GM21447 (cell line): Measurements from ENCODE around the gene L3MBTL4.

Experiments used
- ATAC-seq: cut with Tn5 transposase; IDR thresholded peaks from one replicate; pipeline ENCODE4 v1.9.1; 2021; ENCODE audit not compliant: unreplicated experiment

Gene L3MBTL4

GRCh38 chr18:6367208-6367607 lies 47.5 kb downstream of the L3MBTL4 start:
- no peak for ATAC-seq

GRCh38 chr18:6366776-6367175 lies 47.9 kb downstream of the L3MBTL4 start:
- no peak for ATAC-seq

- ATAC-seq, result no peak
These were observed 49.3 kb downstream of the L3MBTL4 start for GRCh38 chr18:6365385-6365784.

GRCh38 chr18:6363216-6363615 lies 51.5 kb downstream of the L3MBTL4 start:
- ATAC-seq, result peak; percentile 59

- ATAC-seq, result no peak
These were observed 52.1 kb downstream of the L3MBTL4 start for GRCh38 chr18:6362559-6363129.

GRCh38 chr18:6357668-6358067 lies 57.0 kb downstream of the L3MBTL4 start:
- no peak for ATAC-seq

GRCh38 chr18:6355789-6356589 lies 58.7 kb downstream of the L3MBTL4 start:
- peak; percentile 48 for ATAC-seq

GRCh38 chr18:6352275-6352674 lies 62.4 kb downstream of the L3MBTL4 start:
- ATAC-seq, result no peak

GRCh38 chr18:6342990-6343389 lies 71.7 kb downstream of the L3MBTL4 start:
- ATAC-seq, result no peak

- no peak for ATAC-seq
These were observed 73.0 kb downstream of the L3MBTL4 start for GRCh38 chr18:6341709-6342108.

GRCh38 chr18:6341303-6341702 lies 73.4 kb downstream of the L3MBTL4 start:
- ATAC-seq, result no peak

- no peak for ATAC-seq
These were observed 74.6 kb downstream of the L3MBTL4 start for GRCh38 chr18:6340121-6340520.

- no peak for ATAC-seq
These were observed 78.5 kb downstream of the L3MBTL4 start for GRCh38 chr18:6336239-6336638.

- ATAC-seq, result no peak
These were observed 80.7 kb downstream of the L3MBTL4 start for GRCh38 chr18:6333981-6334380.

- no peak for ATAC-seq
These were observed 82.8 kb downstream of the L3MBTL4 start for GRCh38 chr18:6331872-6332271.

- ATAC-seq, result no peak
These were observed 83.9 kb downstream of the L3MBTL4 start for GRCh38 chr18:6330786-6331185.

- ATAC-seq, result no peak
These were observed 86.1 kb downstream of the L3MBTL4 start for GRCh38 chr18:6328621-6329010.

- no peak for ATAC-seq
These were observed 86.7 kb downstream of the L3MBTL4 start for GRCh38 chr18:6327895-6328620.

GRCh38 chr18:6327485-6327884 lies 87.2 kb downstream of the L3MBTL4 start:
- no peak for ATAC-seq

- no peak for ATAC-seq
These were observed 88.1 kb downstream of the L3MBTL4 start for GRCh38 chr18:6326566-6326965.

GRCh38 chr18:6323319-6323889 lies 91.3 kb downstream of the L3MBTL4 start:
- no peak for ATAC-seq
